Epidermal melanocyte (primary cell): ENCODE measurements around the gene KLHL29.

Experiments
- DNase-seq: peaks from one replicate; pipeline ENCODE4 v3.0.0; 2011; ENCODE audit warnings: low spot score; ENCODE audit not compliant: insufficient read length

Gene KLHL29

GRCh38 chr2:23590241-23590869 is 205.4 kb downstream of the KLHL29 start:
- DNase-seq: no peak

GRCh38 chr2:23591111-23591510 is 206.1 kb downstream of the KLHL29 start:
- no peak for DNase-seq

GRCh38 chr2:23592061-23592685 is 207.2 kb downstream of the KLHL29 start:
- no peak for DNase-seq

GRCh38 chr2:23592898-23593751 is 208.1 kb downstream of the KLHL29 start:
- DNase-seq: no peak

- no peak for DNase-seq
These were observed 208.9 kb downstream of the KLHL29 start for GRCh38 chr2:23593752-23594459.

GRCh38 chr2:23594460-23594825 is 209.5 kb downstream of the KLHL29 start:
- no peak for DNase-seq

- no peak for DNase-seq
These were observed 210.0 kb downstream of the KLHL29 start for GRCh38 chr2:23595021-23595420.

- DNase-seq: peak; percentile 64
These were observed 210.7 kb downstream of the KLHL29 start for GRCh38 chr2:23595601-23596251.

GRCh38 chr2:23596316-23596885 is 211.4 kb downstream of the KLHL29 start:
- DNase-seq: no peak

GRCh38 chr2:23597687-23598086 is 212.7 kb downstream of the KLHL29 start:
- DNase-seq: no peak

GRCh38 chr2:23599006-23599405 is 214.0 kb downstream of the KLHL29 start:
- no peak for DNase-seq

GRCh38 chr2:23599667-23600066 is 214.7 kb downstream of the KLHL29 start:
- DNase-seq: no peak

GRCh38 chr2:23600346-23600745 is 215.4 kb downstream of the KLHL29 start:
- no peak for DNase-seq

- DNase-seq: no peak
These were observed 216.5 kb downstream of the KLHL29 start for GRCh38 chr2:23601301-23601965.

- DNase-seq: no peak
These were observed 217.1 kb downstream of the KLHL29 start for GRCh38 chr2:23602116-23602515.

- DNase-seq: no peak
These were observed 218.2 kb downstream of the KLHL29 start for GRCh38 chr2:23603156-23603555.

GRCh38 chr2:23603581-23603980 is 218.6 kb downstream of the KLHL29 start:
- DNase-seq: no peak

GRCh38 chr2:23604731-23605130 is 219.8 kb downstream of the KLHL29 start:
- DNase-seq: no peak

- no peak for DNase-seq
These were observed 220.3 kb downstream of the KLHL29 start for GRCh38 chr2:23605236-23605635.

GRCh38 chr2:23606196-23606595 is 221.2 kb downstream of the KLHL29 start:
- DNase-seq: no peak
